ENCODE results near the gene RPL7A.

DNA sequence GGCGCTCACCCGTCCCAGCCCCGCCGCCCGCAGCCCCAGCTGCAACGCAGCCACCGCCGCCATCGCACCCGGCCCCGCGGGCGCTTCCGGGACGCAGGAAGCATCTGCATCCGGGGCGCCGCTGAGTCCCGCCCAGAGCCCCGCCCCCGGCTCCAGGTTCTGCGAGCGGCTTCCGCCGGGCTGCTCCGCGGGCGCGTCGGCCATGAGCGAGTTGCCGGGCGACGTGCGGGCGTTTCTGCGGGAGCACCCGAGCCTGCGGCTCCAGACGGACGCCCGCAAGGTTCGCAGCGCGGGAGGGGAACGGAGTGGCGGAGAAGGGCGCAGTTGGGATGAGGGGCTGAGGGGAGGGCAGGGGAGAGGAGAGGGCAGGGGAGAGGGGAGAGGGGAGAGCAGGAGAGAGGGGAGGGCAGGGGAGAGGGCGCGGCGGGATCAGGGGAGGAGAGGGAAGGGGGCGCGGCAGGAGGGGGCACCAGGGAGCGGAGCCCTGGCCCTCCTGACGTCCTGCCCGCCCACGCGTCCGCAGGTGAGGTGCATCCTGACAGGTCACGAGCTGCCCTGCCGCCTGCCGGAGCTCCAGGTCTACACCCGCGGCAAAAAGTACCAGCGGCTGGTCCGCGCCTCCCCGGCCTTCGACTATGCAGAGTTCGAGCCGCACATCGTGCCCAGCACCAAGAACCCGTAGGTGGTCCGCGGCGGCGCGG is 8.5 kb downstream of the RPL7A start, which contains the start of the genes SURF1 and SURF2:
- TF ChIP-seq, protein P1, sequence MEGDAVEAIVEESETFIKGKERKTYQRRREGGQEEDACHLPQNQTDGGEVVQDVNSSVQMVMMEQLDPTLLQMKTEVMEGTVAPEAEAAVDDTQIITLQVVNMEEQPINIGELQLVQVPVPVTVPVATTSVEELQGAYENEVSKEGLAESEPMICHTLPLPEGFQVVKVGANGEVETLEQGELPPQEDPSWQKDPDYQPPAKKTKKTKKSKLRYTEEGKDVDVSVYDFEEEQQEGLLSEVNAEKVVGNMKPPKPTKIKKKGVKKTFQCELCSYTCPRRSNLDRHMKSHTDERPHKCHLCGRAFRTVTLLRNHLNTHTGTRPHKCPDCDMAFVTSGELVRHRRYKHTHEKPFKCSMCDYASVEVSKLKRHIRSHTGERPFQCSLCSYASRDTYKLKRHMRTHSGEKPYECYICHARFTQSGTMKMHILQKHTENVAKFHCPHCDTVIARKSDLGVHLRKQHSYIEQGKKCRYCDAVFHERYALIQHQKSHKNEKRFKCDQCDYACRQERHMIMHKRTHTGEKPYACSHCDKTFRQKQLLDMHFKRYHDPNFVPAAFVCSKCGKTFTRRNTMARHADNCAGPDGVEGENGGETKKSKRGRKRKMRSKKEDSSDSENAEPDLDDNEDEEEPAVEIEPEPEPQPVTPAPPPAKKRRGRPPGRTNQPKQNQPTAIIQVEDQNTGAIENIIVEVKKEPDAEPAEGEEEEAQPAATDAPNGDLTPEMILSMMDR (IDR thresholded peaks at IDR 0.05): peak in 2 of 5 experiments; percentile 22 to 42
- TF ChIP-seq POLR2A (IDR thresholded peaks at IDR 0.05): peak; percentile 51

Measured in transverse colon (tissue), 3 donors.